GM12873 (cell line): ENCODE results near the gene MELTF.

ENCODE experiments used
- CTCF ChIP-seq: IDR thresholded peaks from 2 replicates; pipeline ENCODE4 v1.5.1; 2012; ENCODE audit warnings: low read depth, mild to moderate bottlenecking, moderate library complexity, low read length, control low read depth; ENCODE audit not compliant: insufficient read depth; ENCODE audit errors: missing control alignments

MELTF gene

DNA sequence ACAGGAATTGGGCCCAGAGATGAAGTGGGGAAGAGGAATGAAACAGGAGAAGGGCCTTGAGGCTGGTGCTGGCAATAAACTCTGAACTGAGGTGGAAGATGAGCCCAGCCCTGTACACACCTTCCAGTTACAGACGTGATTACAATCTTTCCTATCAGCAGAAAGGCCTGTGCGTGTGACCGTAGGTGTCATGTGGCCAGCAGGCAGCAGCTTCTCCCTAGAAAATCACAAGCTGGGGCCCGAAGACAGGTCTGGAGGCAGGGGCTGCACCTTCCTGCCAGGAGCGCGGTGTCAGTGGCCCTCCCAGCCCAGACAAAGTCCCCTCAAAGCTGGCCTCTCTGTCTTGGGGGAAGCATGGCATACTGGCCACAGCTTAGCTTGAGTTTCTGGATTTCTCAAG, 44.3 kb downstream of the MELTF start:
- TF ChIP-seq CTCF = no peak

- no peak for TF ChIP-seq CTCF
Observed at GRCh38 chr3:196983186-196983585, 46.4 kb downstream of the MELTF start.

GRCh38 chr3:196981657-196982056, 48.0 kb downstream of the MELTF start:
- TF ChIP-seq CTCF = no peak

GRCh38 chr3:196979545-196979944, 50.1 kb downstream of the MELTF start:
- TF ChIP-seq CTCF = no peak

GRCh38 chr3:196976941-196977340, 52.7 kb downstream of the MELTF start:
- TF ChIP-seq CTCF = no peak

DNA sequence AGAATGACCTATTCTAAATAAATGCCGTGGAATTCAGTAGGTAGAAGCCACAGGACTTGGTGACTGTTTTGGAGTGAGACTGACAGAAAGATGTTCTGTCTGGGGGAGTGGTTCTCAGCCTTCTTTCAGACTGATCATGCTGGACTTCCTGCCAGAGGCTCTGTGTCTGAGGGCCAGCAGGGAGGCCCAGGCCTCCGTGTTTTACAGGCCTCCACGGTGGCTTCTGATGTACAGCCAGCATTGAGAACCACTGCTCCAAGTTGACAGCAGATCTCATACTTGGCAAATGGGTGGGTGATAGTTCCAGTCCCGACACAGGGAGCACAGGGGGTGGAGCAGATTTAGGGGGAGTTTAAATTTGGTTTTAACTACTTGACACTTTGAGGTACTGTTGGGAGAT, 54.3 kb downstream of the MELTF start:
- TF ChIP-seq CTCF = no peak

DNA sequence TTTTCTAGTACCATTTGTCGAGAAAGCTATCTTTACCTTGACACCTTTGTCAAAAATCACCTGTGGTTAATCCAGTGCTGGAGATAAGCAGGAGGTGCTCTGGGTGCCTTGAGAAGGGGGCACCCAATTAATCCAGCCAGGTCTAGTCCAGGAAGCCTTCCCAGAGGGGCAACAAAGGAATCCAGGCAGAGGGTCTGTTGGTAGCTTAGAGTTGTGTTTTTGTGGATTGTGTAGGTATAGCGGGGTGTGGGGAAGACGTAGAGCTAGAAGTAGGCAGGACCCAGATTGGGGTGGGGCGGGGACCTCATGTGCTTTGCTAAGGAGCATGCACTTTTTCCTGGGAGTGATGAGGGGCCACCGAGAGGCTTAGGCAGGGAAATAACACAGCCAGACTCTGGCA, 55.0 kb downstream of the MELTF start:
- no peak for TF ChIP-seq CTCF
